ENCODE results near the gene IQGAP3. TPM values are rescaled to one million over a fixed set of nuclear protein-coding genes. Genes with fewer than 3 reads are reported as not detected.

The IQGAP3 gene
- total RNA-seq, 2 donors from 2014 or later = 1.0 TPM; not detected in 1

- no peak for TF ChIP-seq CTCF (IDR thresholded peaks at IDR 0.05)
- no peaks in the 10 kb centered on the region for H3K36me3 ChIP-seq
- H3K4me3 ChIP-seq = no peak overlapping the region
- peaks cover 0 to 6% of the 10 kb centered on the region in 2 donors for H3K4me1 ChIP-seq
- no peaks in the 10 kb centered on the region for H3K27me3 ChIP-seq
- H3K9me3 ChIP-seq = no peaks in the 10 kb centered on the region
- DNase-seq (ENCODE audit: low spot score) = no peak
- no peak overlapping the region for H3K27ac ChIP-seq
Measured at GRCh38 chr1:156581661-156582387, 9.5 kb upstream of the IQGAP3 start.

- no peaks in the 10 kb centered on the region for H3K36me3 ChIP-seq
Measured at GRCh38 chr1:156579472-156579871, 7.1 kb upstream of the IQGAP3 start, which contains the start of gene TTC24. Gene TTC24, plus strand, starts transcription at chr1:156579723. Its CDS starts 1,642 bp downstream, at chr1:156581365.

GRCh38 chr1:156578055-156578454, 5.7 kb upstream of the IQGAP3 start:
- no peaks in the 10 kb centered on the region for H3K27me3 ChIP-seq
- no peak overlapping the region for H3K4me3 ChIP-seq
- no peaks in the 10 kb centered on the region for H3K9me3 ChIP-seq
- no peaks in the 10 kb centered on the region for H3K36me3 ChIP-seq
- no peak for TF ChIP-seq CTCF (IDR thresholded peaks at IDR 0.05)
- no peak for DNase-seq (ENCODE audit: low spot score)
- H3K27ac ChIP-seq = no peak overlapping the region
- H3K4me1 ChIP-seq = no peaks in the 10 kb centered on the region

More at GRCh38 chr1:156579472-156579871, 7.1 kb upstream of the IQGAP3 start, which contains the start of gene TTC24:
- Histone ChIP-seq H3K27ac (no peak within 1 kb of the TSS), H3K4me3 (no peak within 1 kb of the TSS), H3K9me3 (no peaks in the 10 kb centered on the region), H3K4me1 (peaks cover 0 to 6% of the 10 kb centered on the region in 2 donors), H3K27me3 (no peaks in the 10 kb centered on the region)
- DNase-seq (ENCODE audit: low spot score) = no peak
- no peak for TF ChIP-seq CTCF (IDR thresholded peaks at IDR 0.05)

- Histone ChIP-seq H3K36me3 (no peaks in the 10 kb centered on the region), H3K27me3 (no peaks in the 10 kb centered on the region), H3K9me3 (no peaks in the 10 kb centered on the region), H3K27ac (no peak overlapping the region), H3K4me1 (peaks cover 0 to 4% of the 10 kb centered on the region in 2 donors), H3K4me3 (no peak overlapping the region)
- TF ChIP-seq CTCF (IDR thresholded peaks at IDR 0.05) = no peak
- no peak for DNase-seq (ENCODE audit: low spot score)
Measured at GRCh38 chr1:156577550-156577949, 5.2 kb upstream of the IQGAP3 start.

GRCh38 chr1:156574039-156574633, 1.8 kb upstream of the IQGAP3 start:
- no peaks in the 10 kb centered on the region for H3K36me3 ChIP-seq
- no peak for TF ChIP-seq CTCF (IDR thresholded peaks at IDR 0.05)
- no peaks in the 10 kb centered on the region for H3K9me3 ChIP-seq
- no peak for DNase-seq (ENCODE audit: low spot score)
- H3K4me3 ChIP-seq = no peak overlapping the region
- no peak overlapping the region for H3K27ac ChIP-seq
- peaks cover 0 to 19% of the 10 kb centered on the region in 2 donors for H3K4me1 ChIP-seq
- no peaks in the 10 kb centered on the region for H3K27me3 ChIP-seq
